Skeletal muscle satellite cell (primary cell): ENCODE measurements around the gene HPCAL1.
A peak's percentile ranks its signal among the peaks of the same experiment; 100 is the strongest.

Experiments
- H3K27me3 ChIP-seq: 2 replicates; pipeline ENCODE4 v1.7.0; 2013; ENCODE audit warnings: low read length; ENCODE audit not compliant: control insufficient read depth, insufficient read depth
- H3K36me3 ChIP-seq: 2 replicates; pipeline ENCODE4 v1.7.0; 2013; ENCODE audit warnings: mild to moderate bottlenecking, control low read depth, low read length; ENCODE audit not compliant: insufficient read depth
- H3K4me1 ChIP-seq: 2 replicates; pipeline ENCODE4 v1.7.0; 2013; ENCODE audit warnings: low read length; ENCODE audit not compliant: control insufficient read depth, insufficient read depth
- H3K4me2 ChIP-seq: 2 replicates; pipeline ENCODE4 v1.7.0; 2013; ENCODE audit warnings: mild to moderate bottlenecking, low read length
- H3K4me3 ChIP-seq: 2 replicates; pipeline ENCODE4 v1.7.0; 2013; ENCODE audit warnings: low read length
- H3K9ac ChIP-seq: 2 replicates; pipeline ENCODE4 v1.7.0; 2013; ENCODE audit warnings: mild to moderate bottlenecking, low read depth, low read length, moderate library complexity
- H3K9me3 ChIP-seq: replicated peaks from 2 replicates; pipeline ENCODE4 v1.7.0; 2013; ENCODE audit warnings: mild to moderate bottlenecking, control low read depth, low read length

The HPCAL1 gene

DNA sequence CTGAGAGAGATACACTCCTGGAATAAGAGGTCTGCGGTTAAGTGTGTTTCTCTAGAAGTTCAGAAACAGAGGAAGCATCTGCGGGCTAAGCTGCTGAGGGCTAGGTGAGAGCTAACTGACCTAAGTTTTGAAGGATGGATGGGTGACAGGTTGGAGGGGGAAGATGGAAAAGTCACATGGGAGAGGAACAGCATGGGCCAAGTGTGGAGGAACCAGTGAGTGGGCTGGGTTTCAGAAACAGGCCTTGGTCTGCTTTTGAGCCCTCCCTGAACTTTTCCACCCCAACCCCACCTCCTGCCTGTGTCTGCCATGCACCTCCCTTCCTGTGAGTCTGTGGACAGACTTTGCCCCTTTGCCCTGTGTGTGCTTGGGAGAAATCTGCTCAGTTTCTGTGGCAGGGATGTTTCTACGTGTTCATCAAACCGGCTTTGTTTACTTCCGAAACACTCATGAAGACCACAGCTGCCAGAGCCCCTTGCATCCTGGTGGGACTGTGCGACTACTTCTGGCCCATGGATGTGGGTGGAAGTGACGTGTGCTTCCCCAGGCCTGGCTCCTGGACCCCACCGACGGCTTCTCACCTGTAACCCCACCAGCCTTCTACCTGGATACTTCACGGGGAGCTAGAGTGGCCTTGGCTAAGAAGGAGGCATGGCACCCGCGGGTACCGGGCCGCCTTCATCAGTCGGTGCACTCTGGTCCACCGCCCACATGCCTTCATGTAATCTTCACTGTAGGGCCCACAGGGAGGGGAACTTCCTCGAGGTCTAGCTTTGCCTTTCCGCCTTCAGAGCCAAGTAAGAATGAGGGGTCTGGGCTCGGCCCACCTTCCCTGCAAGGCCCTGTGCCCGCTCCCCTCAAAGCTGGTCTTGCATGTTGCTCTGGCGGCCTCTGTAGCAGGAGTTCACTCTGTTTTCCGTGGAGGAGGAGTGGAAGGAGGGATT, 1.4 kb upstream of the HPCAL1 start:
- no peak overlapping the region for H3K9ac ChIP-seq
- no peak overlapping the region for H3K4me2 ChIP-seq
- peaks cover 29% of the 10 kb centered on the region for H3K4me1 ChIP-seq
- no peaks in the 10 kb centered on the region for H3K27me3 ChIP-seq
- no peak overlapping the region for H3K4me3 ChIP-seq
- H3K36me3 ChIP-seq, result no peaks in the 10 kb centered on the region
- H3K9me3 ChIP-seq, result no peaks in the 10 kb centered on the region

DNA sequence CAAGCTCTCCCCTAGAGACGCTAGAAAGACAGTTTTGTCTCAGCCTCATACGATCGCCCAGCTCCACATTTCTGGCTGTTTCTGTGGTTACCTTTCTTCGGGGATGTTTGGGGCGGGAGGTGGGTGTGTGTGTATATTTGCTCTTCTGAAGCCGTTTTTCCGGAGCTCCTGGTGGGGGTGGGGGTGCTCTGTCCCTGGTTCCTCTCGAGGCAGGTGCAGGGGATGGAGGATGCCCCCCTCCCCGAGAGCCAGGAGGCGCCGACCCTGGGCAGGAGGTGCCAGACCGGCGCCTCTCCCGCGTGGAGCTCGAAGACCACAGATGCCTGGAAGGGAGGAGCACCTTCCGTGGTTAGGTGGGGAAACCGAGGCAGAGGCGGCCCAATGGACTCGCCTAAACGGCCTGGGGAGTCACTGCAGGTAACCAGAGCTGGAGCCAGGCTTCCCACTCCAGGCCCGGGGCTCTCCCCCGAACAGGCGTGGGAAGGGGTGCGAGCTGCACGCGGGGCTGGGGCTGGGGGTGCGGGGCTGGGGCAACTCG, 694 bp upstream of the HPCAL1 start:
- H3K36me3 ChIP-seq, result peaks cover 3% of the 10 kb centered on the region
- H3K9ac ChIP-seq, result peak overlapping the region; percentile 34
- H3K4me1 ChIP-seq, result peaks cover 29% of the 10 kb centered on the region
- H3K4me2 ChIP-seq, result peak overlapping the region; percentile 80
- no peak overlapping the region for H3K4me3 ChIP-seq
- H3K27me3 ChIP-seq, result no peaks in the 10 kb centered on the region
- H3K9me3 ChIP-seq, result no peaks in the 10 kb centered on the region

DNA sequence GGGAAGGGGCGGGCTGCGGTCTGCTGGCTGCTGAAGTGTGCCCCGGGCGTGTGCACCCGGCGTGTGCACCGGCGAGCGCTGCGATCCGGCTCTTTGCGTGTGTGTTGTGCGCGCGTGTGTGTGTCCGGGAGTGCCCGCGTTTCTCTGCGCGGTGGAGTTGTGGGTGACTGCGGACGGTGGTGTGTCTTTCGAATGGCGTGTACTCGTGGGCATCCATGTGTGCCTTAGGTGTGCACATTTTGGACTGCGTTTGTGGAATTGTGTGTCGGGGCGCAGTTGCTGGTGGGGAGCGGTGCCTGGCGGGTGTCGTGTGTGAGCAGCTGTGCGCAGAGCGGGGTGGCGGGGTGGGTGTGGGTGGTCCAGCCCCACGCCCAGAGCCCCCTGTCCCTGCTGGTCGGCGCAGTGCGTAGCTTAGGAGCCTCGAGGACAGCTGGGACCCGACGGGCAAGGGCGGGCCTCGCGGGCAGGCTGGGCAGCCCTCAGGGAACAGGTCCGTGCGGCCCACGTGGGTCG, 533 bp downstream of the HPCAL1 start:
- Histone ChIP-seq H3K36me3 (peaks cover 3% of the 10 kb centered on the region), H3K27me3 (no peaks in the 10 kb centered on the region), H3K4me3 (peak overlapping the region; percentile 96), H3K9me3 (no peaks in the 10 kb centered on the region), H3K4me2 (peak overlapping the region; percentile 92), H3K4me1 (peaks cover 18% of the 10 kb centered on the region), H3K9ac (peak overlapping the region; percentile 84)

DNA sequence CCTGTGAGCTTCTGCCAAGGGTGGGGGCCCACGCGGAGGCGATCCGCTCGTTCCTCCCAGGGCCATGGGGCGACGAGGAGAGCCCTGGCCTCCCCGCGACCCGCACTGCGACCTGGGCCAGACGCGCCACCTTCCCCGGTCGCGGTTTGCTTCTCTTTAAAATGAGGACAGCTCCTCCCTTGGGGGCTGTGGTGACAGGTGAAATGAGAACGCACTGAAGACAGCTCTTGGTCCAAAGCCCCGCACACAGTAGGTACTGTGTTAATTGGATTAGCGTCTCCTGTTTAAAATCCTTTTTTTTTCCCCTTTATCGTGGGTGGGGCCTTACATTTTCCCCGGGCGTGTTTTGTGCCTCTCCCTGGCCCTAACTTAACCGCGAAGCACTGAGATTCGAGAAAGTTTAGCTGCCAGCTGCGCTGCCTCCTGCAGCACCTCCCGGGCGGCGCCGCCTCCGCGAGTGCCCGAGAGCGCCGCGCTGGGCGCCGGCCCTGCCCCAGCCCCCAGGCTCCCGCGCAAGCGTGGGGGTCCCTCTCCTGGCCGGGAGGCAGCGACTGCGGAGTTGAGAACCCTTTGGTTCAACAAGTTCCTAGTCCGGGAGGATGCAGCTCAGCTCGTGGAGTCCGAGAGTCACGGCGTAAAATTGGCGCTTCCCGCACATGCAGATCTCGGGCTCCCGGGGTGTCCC, 1.1 kb downstream of the HPCAL1 start:
- no peaks in the 10 kb centered on the region for H3K27me3 ChIP-seq
- peaks cover 14% of the 10 kb centered on the region for H3K4me1 ChIP-seq

DNA sequence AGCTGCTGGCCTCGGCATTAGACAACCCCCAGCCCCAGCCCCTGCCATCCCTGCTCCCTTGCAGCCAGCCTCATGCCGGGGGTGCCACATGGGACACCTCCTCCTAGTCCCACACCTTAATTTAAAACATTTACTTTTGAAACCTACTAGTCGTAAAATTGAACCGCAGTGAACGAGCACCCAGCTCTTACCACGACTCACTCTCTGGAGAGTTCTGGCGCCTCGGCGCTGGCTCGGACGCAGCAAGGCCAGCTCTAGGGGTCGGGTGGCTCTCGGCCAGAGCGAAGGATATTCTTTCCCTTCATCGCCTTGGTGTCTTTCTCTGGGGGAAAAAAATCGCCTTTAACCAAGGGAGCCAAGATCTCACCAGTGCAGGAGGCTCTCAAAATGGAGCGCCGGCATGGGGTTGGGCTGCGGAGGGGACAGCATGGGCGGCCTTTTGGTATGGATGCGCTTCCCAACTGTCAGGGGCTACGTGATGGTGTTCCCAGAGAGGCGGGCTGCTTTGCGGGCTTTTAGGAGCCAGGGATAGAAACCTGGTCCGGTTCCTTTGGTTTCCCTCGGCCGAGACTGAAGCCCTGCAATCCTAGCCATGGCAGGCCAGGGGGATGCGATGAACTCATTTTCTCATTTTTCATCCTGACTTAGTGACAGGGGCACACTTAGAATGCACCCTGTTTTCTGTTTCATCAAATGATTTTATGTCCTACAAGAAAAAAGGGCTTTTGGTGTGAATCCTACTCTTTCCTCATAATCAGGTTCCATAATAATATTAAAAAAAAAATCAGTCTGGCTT, 2.0 kb downstream of the HPCAL1 start:
- H3K4me2 ChIP-seq, result peak overlapping the region; percentile 92
- no peaks in the 10 kb centered on the region for H3K27me3 ChIP-seq
- H3K9me3 ChIP-seq, result no peaks in the 10 kb centered on the region
- peak overlapping the region; percentile 96 for H3K4me3 ChIP-seq
- H3K36me3 ChIP-seq, result peaks cover 3% of the 10 kb centered on the region
- H3K4me1 ChIP-seq, result peaks cover 14% of the 10 kb centered on the region
- H3K9ac ChIP-seq, result peak overlapping the region; percentile 84

More for the DNA sequence above, 1.1 kb downstream of the HPCAL1 start:
- Histone ChIP-seq H3K4me2 (peak overlapping the region; percentile 92), H3K9ac (peak overlapping the region; percentile 84), H3K36me3 (peaks cover 3% of the 10 kb centered on the region), H3K4me3 (peak overlapping the region; percentile 96), H3K9me3 (no peaks in the 10 kb centered on the region)

DNA sequence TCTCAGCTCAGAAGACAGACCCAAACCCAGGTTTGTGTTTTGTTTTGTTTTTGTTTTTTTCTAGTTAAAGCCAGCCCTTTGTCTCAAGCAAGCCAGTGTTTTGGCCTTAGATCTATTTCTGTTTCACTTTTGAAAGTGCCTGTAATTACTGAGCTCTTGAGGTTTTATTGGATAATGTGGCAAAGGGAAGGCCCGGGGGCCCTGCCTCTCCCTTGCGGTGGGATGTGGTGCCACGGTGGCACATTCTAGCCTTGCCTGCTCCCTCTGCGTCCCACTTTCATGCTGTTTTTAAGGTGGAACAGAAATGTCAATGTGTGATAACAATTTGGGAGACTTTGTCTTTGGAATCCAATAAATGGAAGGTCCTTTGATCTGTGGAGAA, 2.5 kb downstream of the HPCAL1 start:
- H3K4me2 ChIP-seq, result peak overlapping the region; percentile 92
- no peaks in the 10 kb centered on the region for H3K9me3 ChIP-seq
- peak overlapping the region; percentile 96 for H3K4me3 ChIP-seq
- H3K36me3 ChIP-seq, result peaks cover 3% of the 10 kb centered on the region
- peak overlapping the region; percentile 84 for H3K9ac ChIP-seq
- H3K4me1 ChIP-seq, result peaks cover 14% of the 10 kb centered on the region
- H3K27me3 ChIP-seq, result no peaks in the 10 kb centered on the region

DNA sequence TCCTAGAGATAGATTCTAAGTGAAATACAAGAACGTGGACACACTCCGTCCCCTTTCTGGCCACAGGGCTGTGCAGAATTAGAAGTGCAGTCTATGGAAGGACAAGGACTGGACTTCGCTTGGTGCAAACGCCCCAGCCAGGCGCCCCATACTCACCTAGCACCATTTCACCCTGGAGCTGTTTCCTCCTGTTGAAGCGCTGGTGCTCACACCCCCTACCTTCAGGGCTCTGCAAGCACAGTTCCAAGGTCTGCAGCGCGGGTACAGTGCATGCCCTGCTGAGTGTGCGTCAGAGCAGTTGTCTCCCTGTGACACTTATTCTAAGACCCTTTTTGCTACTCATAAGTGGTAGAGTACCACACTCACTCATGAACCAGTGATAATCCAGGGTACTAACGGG, 3.0 kb downstream of the HPCAL1 start:
- H3K4me1 ChIP-seq, result peaks cover 14% of the 10 kb centered on the region
- no peaks in the 10 kb centered on the region for H3K27me3 ChIP-seq
- H3K9me3 ChIP-seq, result no peaks in the 10 kb centered on the region
- peak overlapping the region; percentile 96 for H3K4me3 ChIP-seq
- peaks cover 3% of the 10 kb centered on the region for H3K36me3 ChIP-seq
- peak overlapping the region; percentile 84 for H3K9ac ChIP-seq
- peak overlapping the region; percentile 92 for H3K4me2 ChIP-seq

DNA sequence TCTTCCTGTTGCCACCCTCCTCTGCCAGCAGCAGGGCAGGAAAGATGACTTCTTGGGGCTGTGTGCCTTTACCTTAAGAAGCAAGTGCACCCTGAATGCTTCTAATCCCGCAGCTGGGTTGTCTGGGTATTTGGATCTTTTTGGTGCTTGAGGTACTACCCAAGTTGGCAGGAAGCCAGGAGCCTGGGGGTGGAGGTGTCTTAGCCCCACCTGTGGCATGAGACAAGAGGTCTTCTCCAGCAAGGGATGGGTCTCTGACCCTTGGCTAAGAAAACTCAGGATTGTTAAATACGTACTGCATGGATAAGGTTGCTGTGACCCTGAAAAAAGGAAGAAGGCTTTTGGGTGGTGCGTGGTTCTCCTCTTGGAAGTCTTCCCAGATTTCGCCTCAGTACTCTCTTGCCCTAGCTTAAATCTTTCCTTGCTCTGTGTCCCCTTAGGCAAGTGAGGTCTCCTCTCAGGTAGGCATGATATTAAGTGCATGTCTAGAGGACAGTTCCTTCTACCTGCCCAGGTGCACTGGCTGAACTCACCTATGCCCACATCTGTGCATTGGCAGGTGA, 4.3 kb downstream of the HPCAL1 start:
- H3K4me1 ChIP-seq, result peaks cover 13% of the 10 kb centered on the region
- H3K4me3 ChIP-seq, result no peak overlapping the region
- H3K9me3 ChIP-seq, result no peaks in the 10 kb centered on the region
- H3K36me3 ChIP-seq, result peaks cover 5% of the 10 kb centered on the region
- no peak overlapping the region for H3K9ac ChIP-seq
- H3K27me3 ChIP-seq, result no peaks in the 10 kb centered on the region
- H3K4me2 ChIP-seq, result no peak overlapping the region

DNA sequence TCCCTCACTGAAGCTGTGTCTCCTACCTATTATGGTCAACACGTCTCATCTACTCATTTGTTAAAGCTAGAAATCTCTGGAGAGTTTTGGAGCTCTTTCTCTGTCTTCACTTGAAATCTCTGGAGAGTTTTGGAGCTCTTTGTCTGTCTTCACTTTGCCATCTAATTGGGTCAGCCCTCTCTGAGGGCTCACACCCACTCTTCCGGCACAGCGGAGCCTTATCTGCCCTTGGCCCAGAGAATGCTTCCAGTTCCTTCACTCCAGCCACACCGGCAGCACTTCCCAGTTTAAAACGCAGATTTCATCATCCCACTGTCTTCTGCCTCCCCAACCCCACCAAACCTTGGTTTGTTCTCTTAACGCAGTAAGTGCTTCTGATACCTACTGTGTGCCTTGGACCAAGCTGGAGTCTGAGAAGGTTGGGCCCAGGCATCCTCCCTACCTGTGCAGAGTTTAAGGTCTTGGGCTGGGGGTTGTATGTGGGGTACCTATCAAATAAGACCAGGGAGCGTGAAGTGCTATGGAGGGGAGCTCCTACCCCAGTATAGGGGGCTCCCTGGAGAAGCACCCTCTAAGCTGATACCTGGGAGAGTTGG, 5.0 kb downstream of the HPCAL1 start:
- Histone ChIP-seq H3K36me3 (peaks cover 12% of the 10 kb centered on the region), H3K9me3 (no peaks in the 10 kb centered on the region), H3K4me3 (no peak overlapping the region), H3K27me3 (no peaks in the 10 kb centered on the region), H3K9ac (no peak overlapping the region), H3K4me2 (no peak overlapping the region), H3K4me1 (peaks cover 11% of the 10 kb centered on the region)

DNA sequence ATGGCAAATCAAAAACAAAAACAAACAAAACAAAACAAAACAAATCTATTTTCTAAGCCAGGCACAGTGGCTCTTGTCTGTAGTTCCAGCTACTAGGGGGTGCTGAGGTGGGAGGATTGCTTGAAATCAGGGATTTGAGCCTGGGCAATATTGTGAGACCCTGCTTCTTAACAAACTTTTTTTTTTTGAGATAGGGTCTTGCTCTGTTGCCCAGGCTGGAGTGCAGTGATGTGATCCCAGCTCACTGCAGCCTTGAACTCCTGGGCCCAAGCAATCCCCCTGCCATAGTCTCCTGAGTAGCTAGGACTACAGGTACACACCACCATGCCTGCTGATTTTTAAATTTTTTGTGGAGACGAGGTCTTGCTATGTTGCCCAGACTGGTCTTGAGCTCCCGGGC, 6.2 kb downstream of the HPCAL1 start:
- Histone ChIP-seq H3K9ac (no peak overlapping the region), H3K27me3 (no peaks in the 10 kb centered on the region), H3K4me3 (no peak overlapping the region), H3K4me2 (no peak overlapping the region), H3K4me1 (peaks cover 11% of the 10 kb centered on the region), H3K9me3 (no peaks in the 10 kb centered on the region), H3K36me3 (peaks cover 17% of the 10 kb centered on the region)
